HL-60 (cell line): ENCODE measurements around the gene COQ10A.

Experiments
- DNase-seq, 2 experiments: peaks; one replicate each; pipeline ENCODE4 v3.0.0-alpha.2; 2010 to 2020; ENCODE audit warnings: low read depth in 1 of 2, low spot score in 1 of 2
- H3K27ac ChIP-seq: fragments of 250-450 bp; sonication (Bioruptor Pico); replicated peaks from 2 replicates; pipeline ENCODE4 v1.5.1; 2020; ENCODE audit warnings: mild to moderate bottlenecking, moderate library complexity
- H3K27me3 ChIP-seq: fragments of 250-450 bp; sonication (Bioruptor Pico); 2 replicates; pipeline ENCODE4 v1.5.1; 2021; ENCODE audit warnings: mild to moderate bottlenecking, moderate library complexity; ENCODE audit not compliant: insufficient read depth, poor library complexity, severe bottlenecking
- H3K4me3 ChIP-seq: replicated peaks from 2 replicates; pipeline ENCODE4 v1.5.1; 2011; ENCODE audit warnings: mild to moderate bottlenecking, control low read depth, low read length; ENCODE audit not compliant: insufficient read depth
- GABPA ChIP-seq: IDR thresholded peaks from 2 replicates; pipeline ENCODE4 v1.6.1; 2012; ENCODE audit warnings: low read depth
- POLR2AphosphoS5 ChIP-seq: IDR thresholded peaks from 2 replicates; pipeline ENCODE4 v1.6.1; 2012; ENCODE audit warnings: low read depth
- REST ChIP-seq: IDR thresholded peaks from 2 replicates; pipeline ENCODE4 v1.6.1; 2012; ENCODE audit warnings: low read depth; ENCODE audit not compliant: insufficient replicate concordance
- SPI1 ChIP-seq: IDR thresholded peaks from 2 replicates; pipeline ENCODE4 v1.6.1; 2012; ENCODE audit warnings: low read depth, mild to moderate bottlenecking, borderline replicate concordance
- TF ChIP-seq, protein P1 (sequence below): IDR thresholded peaks from one replicate; pipeline ENCODE4 v1.5.1; 2011; ENCODE audit warnings: low read length, control low read depth, inconsistent platforms; ENCODE audit not compliant: insufficient read depth

COQ10A gene

DNA sequence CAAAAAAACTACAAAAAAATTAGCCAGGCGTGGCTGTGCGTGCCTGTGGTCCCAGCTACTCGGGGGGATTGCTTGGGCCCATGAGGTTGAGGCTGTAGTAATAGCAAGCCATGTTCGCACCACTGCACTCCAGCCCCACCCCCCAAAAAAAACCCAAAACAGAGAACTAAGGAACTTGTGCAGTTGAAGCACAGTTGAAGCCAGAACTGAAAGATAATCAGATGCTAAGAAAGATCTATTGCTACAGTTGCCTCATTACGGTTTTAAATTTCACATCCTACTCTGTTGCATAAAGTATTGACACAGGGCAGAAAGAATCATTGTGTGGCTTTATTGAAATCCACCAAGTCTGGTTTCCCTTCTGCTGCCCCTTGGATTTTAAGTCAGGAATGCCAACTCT, 29.6 kb downstream of the COQ10A start:
- DNase-seq: peak in 1 of 2 experiments; percentile 39
- no peak overlapping the region for H3K4me3 ChIP-seq
- H3K27me3 ChIP-seq: no peaks in the 10 kb centered on the region
- H3K27ac ChIP-seq: no peak overlapping the region; the same call in 1 of the 2 replicates
- TF ChIP-seq REST (no peak), GABPA (no peak), POLR2AphosphoS5 (no peak), SPI1 (no peak)
- TF ChIP-seq, protein P1, sequence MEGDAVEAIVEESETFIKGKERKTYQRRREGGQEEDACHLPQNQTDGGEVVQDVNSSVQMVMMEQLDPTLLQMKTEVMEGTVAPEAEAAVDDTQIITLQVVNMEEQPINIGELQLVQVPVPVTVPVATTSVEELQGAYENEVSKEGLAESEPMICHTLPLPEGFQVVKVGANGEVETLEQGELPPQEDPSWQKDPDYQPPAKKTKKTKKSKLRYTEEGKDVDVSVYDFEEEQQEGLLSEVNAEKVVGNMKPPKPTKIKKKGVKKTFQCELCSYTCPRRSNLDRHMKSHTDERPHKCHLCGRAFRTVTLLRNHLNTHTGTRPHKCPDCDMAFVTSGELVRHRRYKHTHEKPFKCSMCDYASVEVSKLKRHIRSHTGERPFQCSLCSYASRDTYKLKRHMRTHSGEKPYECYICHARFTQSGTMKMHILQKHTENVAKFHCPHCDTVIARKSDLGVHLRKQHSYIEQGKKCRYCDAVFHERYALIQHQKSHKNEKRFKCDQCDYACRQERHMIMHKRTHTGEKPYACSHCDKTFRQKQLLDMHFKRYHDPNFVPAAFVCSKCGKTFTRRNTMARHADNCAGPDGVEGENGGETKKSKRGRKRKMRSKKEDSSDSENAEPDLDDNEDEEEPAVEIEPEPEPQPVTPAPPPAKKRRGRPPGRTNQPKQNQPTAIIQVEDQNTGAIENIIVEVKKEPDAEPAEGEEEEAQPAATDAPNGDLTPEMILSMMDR: no peak

- Histone ChIP-seq H3K27ac (peak overlapping the region; percentile 6), H3K27me3 (no peaks in the 10 kb centered on the region), H3K4me3 (no peak overlapping the region)
- TF ChIP-seq POLR2AphosphoS5 (no peak), SPI1 (no peak), REST (no peak), GABPA (no peak)
- TF ChIP-seq, protein P1: no peak
- DNase-seq: no peak
These were observed 30.7 kb downstream of the COQ10A start for GRCh38 chr12:56297400-56297799.

DNA sequence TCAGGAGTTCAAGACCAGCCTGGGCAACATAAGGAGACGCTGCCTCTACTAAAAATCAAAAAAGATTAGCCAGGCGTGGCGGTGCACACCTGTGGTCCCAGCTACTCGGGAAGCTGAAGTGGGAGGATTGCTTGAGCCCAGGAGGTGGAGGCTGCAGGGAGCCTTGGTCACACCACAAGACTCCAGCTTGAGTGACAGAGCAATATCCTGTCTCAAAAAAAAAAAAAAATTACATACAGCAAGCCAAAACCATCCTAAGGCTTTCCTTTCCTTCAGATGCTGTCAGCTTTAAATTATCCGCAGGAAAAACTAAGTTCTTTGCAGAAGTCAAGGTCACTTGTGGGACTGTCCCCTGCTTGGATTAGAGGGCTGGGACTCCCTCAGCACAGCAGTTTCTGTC, 32.1 kb downstream of the COQ10A start:
- Histone ChIP-seq H3K27me3 (no peaks in the 10 kb centered on the region), H3K27ac (peak overlapping the region; percentile 94), H3K4me3 (peak overlapping the region; percentile 57)
- TF ChIP-seq REST (no peak), GABPA (no peak)
- DNase-seq: no peak
